ENCODE measurements around the gene MAGI1.

DNA sequence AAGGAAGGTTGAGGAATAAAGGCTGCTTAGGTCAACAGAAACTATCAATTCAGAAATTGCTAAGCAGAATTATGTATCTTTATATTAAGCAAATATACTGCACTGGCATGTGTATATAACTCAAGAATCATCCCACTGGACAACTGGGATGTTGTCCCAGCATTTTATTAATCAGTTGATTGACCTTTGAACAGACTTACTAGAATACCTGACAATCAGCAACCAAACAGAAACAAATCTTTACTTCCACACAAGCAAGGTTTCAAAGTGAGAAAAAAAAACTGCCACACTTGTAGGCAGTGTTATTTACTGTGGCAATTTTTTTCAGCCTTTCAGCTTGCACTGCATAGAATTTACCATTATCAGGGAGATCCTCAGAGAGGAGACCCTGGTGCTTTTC is 218.8 kb downstream of the MAGI1 start:
- TF ChIP-seq, protein P1, sequence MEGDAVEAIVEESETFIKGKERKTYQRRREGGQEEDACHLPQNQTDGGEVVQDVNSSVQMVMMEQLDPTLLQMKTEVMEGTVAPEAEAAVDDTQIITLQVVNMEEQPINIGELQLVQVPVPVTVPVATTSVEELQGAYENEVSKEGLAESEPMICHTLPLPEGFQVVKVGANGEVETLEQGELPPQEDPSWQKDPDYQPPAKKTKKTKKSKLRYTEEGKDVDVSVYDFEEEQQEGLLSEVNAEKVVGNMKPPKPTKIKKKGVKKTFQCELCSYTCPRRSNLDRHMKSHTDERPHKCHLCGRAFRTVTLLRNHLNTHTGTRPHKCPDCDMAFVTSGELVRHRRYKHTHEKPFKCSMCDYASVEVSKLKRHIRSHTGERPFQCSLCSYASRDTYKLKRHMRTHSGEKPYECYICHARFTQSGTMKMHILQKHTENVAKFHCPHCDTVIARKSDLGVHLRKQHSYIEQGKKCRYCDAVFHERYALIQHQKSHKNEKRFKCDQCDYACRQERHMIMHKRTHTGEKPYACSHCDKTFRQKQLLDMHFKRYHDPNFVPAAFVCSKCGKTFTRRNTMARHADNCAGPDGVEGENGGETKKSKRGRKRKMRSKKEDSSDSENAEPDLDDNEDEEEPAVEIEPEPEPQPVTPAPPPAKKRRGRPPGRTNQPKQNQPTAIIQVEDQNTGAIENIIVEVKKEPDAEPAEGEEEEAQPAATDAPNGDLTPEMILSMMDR (IDR thresholded peaks at IDR 0.05): no peak
- no peak for TF ChIP-seq POLR2A (IDR thresholded peaks at IDR 0.05)

All from uterus (tissue), 2 donors.